GM10248 (cell line): ENCODE measurements around the gene INHBC.

ENCODE experiments used
- CTCF ChIA-PET: fragments of 300-600 bp; sonication (Branson Sonifier 250); formaldehyde crosslinking; extraction: SDS; loops from one replicate; lab custom pipeline; 2021; ENCODE audit warnings: antibody characterized with exemption; lab: Yijun Ruan, JAX
- POLR2A ChIA-PET: fragments of 350-650 bp; sonication (Branson Sonifier 250); formaldehyde crosslinking; extraction: SDS; loops from one replicate; lab custom pipeline; 2020; ENCODE audit warnings: antibody characterized with exemption; lab: Yijun Ruan, JAX
- DNase-seq: peaks from one replicate; pipeline ENCODE4 v3.0.0; 2012; ENCODE audit errors: extremely low spot score
- TF ChIP-seq, protein P1 (sequence below): IDR thresholded peaks from 2 replicates; pipeline ENCODE4 v1.5.1; 2012; ENCODE audit warnings: mild to moderate bottlenecking, low read depth; ENCODE audit errors: extremely low read depth, missing control alignments, control extremely low read depth

Gene INHBC

DNA sequence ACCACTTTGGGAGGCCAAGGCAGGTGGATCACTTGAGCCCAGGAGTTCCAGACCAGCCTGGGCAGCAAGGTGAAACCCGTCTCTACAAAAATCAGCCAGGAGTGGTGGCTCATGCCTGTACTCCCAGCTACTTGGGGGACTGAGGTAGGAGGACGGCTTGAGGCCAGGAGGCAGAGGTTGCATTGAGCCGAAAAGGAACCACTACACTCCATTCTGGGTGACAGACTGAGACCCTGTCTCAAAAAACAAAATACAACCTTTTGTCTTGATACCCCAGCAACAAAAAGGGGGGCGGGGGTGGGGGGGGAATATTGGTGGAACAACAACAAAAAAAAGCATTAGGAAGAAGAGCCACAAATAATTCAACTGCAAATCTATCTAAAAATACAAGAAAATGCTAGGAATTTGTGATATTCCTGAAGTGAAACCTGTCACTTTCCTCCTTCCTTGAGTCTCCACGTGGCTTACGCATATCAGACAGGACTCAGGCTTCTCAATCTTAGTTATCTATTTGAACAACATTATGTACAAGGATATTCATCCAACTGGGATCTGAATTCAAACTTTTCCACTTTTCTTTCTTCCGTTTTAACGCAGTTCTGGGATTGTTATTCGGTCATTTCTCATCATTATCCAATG is 5.0 kb upstream of the INHBC start:
- POLR2A ChIA-PET, result interaction anchor here (0.6 kb wide), 2 partner anchors 65 to 95 kb away, joined by 3 to 5 read pairs; no protein-coding TSS in a partner anchor
- TF ChIP-seq, protein P1, sequence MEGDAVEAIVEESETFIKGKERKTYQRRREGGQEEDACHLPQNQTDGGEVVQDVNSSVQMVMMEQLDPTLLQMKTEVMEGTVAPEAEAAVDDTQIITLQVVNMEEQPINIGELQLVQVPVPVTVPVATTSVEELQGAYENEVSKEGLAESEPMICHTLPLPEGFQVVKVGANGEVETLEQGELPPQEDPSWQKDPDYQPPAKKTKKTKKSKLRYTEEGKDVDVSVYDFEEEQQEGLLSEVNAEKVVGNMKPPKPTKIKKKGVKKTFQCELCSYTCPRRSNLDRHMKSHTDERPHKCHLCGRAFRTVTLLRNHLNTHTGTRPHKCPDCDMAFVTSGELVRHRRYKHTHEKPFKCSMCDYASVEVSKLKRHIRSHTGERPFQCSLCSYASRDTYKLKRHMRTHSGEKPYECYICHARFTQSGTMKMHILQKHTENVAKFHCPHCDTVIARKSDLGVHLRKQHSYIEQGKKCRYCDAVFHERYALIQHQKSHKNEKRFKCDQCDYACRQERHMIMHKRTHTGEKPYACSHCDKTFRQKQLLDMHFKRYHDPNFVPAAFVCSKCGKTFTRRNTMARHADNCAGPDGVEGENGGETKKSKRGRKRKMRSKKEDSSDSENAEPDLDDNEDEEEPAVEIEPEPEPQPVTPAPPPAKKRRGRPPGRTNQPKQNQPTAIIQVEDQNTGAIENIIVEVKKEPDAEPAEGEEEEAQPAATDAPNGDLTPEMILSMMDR, result no peak
- CTCF ChIA-PET, result interaction anchor here (0.7 to 6.9 kb wide), 12 partner anchors 8 to 187 kb away, joined by 3 to 58 read pairs (median 4); partner anchors contain the start of gene GLI1

DNA sequence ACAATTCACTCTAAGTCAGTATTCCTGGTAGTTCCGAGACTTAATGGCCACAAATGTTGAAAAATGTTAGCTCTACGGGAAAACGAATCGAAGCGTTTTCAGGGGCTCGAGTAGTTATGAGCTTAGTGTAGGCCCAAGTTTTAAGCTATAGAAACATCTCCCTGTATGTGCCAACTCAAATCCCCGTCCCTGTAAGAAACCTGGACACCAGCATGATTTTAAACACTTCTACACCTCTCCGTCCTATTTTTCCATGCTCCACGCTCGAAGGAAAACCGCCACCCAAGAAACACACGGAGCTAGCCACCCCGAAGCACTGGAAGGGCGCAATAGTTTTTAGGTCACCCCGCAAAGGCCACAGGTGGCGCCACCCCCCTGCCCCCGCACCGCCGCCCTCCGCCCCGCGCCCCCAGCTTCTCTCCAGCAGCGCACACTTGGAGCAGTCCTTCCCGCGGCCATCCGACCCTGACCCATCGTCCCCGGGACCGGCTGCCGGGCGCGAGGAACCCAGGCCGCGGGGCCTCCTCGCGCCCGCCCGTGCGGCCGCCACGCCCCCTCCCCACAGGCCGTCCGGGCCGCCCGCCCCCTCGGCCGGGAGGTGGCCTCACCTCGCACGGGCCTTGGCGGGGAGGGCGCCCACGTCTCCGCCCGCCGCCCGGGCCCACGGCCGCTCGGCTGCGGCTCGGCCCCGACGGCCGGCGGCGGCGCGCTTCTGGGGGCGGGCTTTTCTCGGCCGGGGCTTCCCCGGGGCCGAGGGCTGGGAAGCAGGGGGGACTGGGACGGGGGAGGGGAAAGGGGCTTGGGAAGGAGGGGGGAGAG is 4.3 kb upstream of the INHBC start:
- ChIA-PET POLR2A (interaction anchor here (0.6 kb wide), 1 partner anchor 95 kb away, joined by 3 read pairs; no protein-coding TSS in a partner anchor), CTCF (interaction anchor here (0.7 to 6.9 kb wide), 11 partner anchors 9 to 188 kb away, joined by 3 to 58 read pairs (median 4); partner anchors contain the start of gene GLI1)
- TF ChIP-seq, protein P1, result no peak
- DNase-seq, result peak; percentile 87

More for the DNA sequence above, 5.0 kb upstream of the INHBC start:
- DNase-seq, result no peak

DNA sequence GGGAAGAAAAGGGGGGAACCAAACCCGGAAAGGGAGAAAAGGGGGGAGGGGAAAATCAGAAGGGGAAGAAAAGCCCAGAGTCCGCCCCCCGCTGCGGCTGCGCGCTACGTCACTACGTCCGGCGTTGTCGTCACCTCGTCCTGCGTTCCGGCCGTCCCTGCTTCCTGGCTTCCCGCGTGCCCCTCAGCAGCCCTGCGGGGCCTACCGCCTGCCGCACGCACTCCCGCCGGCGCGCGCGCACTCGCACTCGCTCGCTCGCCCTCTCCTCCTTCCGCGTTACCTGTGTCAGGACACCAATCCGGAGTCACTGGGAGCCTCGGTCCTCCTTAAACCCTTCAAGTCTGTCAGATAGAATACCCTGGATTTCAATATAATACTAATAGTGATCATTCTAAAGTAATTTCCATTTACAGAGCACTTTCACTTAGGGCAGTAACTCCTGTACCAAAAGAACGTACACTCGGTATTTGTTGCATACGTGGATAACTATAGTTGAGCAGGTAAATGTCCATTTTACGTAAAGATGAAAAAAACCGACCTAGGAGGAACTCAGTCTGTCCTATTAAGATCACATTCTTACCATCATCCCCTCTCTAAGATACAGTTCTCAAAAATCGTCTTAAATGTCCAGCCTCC is 3.5 kb upstream of the INHBC start, which contains the start of gene R3HDM2:
R3HDM2 (minus strand) TSS at position 113 of the 636 bp plus-strand sequence. CDS start 120,615 bp downstream, outside the sequence.
- ChIA-PET POLR2A (no interaction called here), CTCF (interaction anchor here (1.2 to 14.6 kb wide), 3 partner anchors 11 to 28 kb away, joined by 4 to 178 read pairs (median 10); partner anchors contain the start of genes GLI1 and INHBE)
- TF ChIP-seq, protein P1, result no peak
- peak; percentile 97 for DNase-seq

DNA sequence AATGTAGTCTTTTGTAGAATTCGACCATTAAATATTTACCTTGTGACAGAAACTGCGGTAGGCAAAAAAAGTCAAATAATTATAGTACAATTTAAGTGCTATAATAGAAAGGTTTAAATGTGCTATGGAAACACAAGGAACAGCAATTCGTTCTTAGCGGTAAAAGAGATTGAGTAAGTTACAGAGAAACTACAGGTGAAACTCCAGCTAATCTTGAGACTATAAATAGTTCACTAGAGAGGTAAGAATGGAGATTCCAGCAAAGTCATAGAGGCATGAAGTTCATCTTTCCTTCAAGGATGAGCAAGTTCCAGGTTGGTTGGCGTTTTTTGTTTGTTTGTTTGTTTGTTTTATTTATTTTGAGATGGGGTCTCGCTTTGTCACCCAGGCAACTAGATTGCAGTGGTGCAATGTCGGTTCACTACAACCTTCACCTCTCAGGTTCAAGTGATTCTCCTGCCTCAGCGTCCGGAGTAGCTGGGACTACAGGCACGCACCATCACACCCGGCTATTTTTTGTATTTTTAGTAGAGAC is 2.9 kb upstream of the INHBC start:
- CTCF ChIA-PET, result interaction anchor here (1.2 to 14.6 kb wide), 3 partner anchors 11 to 27 kb away, joined by 4 to 178 read pairs (median 10); partner anchors contain the start of genes GLI1 and INHBE
- no peak for DNase-seq
- TF ChIP-seq, protein P1, result no peak
- POLR2A ChIA-PET, result no interaction called here

DNA sequence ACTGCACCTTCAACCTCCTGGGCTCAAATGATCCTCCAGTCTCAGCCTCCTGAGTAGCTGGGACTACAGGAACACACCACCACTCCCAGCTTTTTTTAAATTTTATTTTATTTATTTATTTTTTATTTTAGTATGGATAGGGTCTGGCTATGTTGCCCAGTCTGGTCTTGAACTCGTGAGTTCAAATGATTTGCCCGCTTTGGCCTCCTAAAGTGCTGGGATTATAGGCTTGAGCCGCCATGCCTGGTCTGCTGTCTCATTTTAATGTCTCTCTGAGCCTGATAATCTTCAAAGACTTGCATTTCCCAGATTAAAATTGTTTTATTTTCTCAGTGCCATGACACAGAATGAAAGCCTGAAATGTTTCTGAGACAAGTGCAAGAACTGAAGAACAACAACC is 1.2 kb upstream of the INHBC start:
- ChIA-PET CTCF (interaction anchor here (0.8 to 14.6 kb wide), 5 partner anchors 19 to 195 kb away, joined by 3 to 178 read pairs (median 9); partner anchors contain the start of genes GLI1 and INHBE), POLR2A (no interaction called here)

More for the DNA sequence above, 1.2 kb upstream of the INHBC start:
- no peak for DNase-seq
- TF ChIP-seq, protein P1, result no peak
